HG02588 (cell line): ENCODE results near the gene SPINK6.
A peak's percentile ranks its signal among the peaks of the same experiment; 100 is the strongest.

Experiments used
- ATAC-seq: cut with Tn5 transposase; IDR thresholded peaks from one replicate; pipeline ENCODE4 v1.9.1; 2021; ENCODE audit warnings: mild to moderate bottlenecking, moderate library complexity; ENCODE audit not compliant: unreplicated experiment

Gene SPINK6

DNA sequence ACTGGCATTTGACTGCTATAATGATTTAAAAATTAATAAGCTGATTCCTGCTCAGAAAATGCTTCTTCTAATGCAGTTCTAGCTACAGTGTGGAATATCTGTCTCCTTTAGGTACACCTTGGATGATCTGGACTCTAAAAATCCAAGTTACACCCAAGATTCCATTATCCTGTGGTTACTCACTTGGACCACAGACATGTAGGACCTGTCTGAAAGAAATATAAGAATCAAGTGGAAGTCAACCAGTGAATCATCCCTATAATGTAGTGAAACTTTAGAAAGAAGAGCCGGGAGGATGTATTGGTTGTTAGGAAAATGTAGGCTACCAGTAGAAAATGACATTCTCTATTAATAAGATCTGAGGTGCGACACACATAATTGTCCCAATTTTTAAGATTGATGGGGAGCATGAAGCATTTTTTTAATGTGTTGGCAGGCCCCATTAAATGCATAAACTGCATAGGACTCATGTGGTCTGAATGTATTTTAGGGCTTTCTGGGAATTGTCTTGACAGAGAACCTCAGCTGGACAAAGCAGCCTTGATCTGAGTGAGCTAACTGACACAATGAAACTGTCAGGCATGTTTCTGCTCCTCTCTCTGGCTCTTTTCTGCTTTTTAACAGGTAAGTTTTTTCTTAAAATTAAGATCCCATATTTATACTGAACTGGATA lies at the start of gene SPINK6:
TSS of gene SPINK6 (plus strand) at position 512 of the 673 bp plus-strand sequence. CDS start at position 567, 55 bp downstream.
- no peak for ATAC-seq

DNA sequence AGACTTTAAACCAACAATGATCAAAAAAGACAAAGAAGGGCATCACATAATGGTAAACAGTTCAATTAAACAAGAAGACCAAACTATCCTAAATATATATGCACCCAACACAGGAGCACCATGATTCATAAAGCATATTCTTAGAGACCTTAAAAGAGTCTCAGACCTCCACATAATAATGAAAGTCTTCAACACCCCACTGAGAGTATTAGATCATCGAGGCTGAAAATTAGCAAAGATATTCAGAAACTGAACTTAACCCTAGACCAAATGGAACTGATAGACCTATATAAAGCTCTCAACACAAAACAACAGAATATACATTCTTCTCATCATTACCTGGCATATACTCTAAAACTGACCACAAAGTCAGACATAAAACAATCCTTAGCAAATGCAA lies 46.2 kb upstream of the SPINK6 start:
- no peak for ATAC-seq

DNA sequence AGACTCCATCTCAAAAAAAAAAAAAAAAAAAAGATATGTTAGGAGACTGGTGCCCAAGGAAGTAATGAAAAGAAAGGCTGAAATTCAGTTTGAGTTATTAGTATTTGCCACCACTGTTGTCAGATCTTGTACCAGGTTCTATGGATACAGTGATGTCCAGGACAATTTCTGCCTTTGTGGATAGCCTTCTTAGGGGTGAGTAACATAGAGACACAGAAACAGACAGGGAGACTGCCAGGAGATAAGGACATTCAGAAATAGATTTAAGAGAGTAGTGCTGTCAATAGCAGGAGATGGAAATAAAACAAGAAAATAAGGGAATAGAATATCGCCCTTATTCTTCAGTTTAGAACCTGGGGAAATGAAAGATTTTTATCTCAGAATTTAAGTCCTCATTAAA lies 40.8 kb upstream of the SPINK6 start:
- ATAC-seq = no peak

DNA sequence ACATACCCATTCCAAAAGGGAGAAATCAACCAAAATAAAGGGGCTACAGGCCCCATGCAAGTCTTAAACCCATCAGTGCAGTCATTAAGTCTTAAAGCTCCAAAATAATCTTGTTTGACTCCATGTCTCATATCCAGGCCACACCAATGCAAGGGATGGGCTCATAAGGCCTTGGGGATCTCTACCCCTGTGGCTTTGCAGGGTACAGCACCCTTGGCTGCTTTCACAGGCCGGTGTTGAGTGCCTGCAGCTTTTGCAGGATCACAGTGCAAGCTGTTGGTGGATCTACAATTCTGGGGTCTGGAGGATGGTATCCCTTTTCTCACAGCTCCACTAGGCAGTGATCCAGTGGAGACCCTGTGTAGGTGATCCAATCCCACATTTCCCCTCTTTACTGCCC lies 39.5 kb upstream of the SPINK6 start:
- no peak for ATAC-seq

DNA sequence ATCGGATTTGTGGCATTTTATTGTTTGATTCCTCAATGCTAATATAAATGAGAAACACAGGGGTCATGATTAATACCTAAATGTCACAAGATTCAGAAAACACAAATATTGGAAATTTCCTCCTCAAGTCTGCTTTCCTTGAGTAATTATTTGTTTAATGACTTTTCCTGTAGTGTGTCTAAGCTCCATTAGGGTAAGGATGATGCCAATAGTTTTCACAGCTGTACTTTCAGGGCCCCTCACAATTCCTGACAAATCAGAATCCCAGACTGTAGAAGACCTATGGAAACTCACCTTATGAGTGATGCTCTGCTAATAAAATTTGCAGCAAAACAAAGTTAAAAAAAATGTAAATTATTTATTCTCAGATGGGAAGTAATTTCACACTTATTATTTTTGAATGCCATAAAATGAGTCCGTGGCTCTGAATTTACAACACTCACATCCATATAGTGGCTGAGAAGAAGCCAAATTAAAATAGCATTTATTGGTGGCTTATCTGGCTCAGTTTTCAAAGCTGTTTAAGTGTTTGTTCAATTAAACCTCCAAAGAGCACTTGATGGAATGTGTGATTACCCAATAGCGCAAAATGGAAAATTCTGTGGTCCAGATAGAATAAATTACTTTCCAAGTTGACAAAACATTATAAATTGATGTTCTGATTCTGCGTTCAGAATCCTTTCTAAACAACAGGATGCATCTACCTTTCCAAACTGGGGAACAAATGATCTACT lies 36.1 kb upstream of the SPINK6 start:
- ATAC-seq = no peak

DNA sequence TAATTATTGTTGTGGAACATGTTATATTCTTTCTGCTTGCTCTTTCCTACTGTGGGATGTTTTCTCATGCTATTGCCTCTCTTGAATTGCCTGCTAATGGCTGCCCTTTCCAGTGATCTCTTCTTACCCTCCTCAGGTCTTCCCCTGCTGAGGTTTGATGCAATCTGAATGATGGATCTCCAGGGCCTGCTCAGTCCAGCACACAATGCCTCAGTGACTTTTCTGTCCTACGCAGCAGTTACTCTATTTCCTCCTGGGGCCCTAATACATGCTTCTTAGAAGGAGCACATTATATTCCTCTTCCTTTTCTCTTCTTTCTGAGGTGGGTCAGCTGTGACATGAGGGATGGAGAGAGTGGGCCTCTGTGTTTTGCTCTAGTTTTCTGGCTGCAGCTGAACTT lies 34.6 kb upstream of the SPINK6 start, which contains the start of gene SPINK14:
TSS of gene SPINK14 (plus strand) at position 301 of the 400 bp plus-strand sequence. CDS start 1,187 bp downstream, outside the sequence.
- ATAC-seq = no peak

- ATAC-seq = no peak
These were observed 30.5 kb upstream of the SPINK6 start for GRCh38 chr5:148172377-148172776.

DNA sequence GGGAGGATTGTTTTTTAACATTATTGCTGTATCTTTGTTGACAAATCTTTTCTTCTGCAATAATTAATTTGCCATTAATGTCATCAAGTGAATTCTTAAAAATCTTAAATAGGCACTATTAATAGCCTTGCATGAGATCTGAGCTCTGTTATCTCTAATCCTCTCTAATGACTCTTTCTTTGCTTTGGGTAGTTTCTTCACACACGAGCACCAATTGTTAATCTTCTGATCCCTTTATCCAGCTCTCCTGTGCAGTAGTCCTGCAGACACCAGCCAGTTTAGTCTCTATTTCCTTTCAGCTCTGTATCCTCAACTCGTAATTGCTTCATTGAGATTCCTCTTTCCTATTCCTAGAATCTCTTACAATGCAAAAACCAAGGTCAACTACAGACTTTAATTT lies 26.4 kb upstream of the SPINK6 start:
- no peak for ATAC-seq

- no peak for ATAC-seq
These were observed 25.6 kb upstream of the SPINK6 start for GRCh38 chr5:148177207-148177606.

- ATAC-seq = no peak
These were observed 23.5 kb upstream of the SPINK6 start for GRCh38 chr5:148179234-148179824.

DNA sequence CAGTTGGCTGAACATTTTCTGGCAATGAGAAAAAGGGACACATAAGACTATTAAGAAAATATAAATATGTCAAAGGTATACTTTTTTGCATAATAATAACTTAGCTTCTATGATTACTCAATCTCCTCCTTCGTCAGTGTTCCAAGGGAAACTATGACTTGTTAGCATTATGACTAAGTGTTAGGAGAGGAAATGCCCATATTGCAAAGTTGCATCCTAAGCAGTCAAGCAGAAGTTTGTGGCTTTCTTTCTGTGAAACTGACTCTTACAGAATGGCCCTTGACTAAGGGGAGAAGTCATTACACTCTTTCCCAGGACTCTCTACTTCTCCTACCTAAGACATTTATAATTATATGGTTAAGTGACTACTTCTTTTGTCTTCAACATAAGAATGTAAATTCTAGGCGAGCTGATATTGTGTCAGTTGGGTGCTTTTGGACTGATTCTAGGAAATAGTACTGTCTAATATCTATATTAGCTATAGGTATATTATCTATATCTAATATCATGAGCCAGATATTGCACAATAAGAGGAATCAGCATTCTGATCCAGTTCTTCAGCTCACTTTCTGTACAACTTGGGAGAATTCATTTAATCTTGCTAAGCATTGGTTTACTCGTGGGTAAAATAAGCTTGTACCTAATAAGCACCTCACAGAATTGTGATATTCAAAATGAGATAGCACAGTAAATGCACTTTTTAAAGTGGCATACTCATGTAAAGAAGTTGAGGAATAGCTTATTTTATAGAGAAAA lies 16.4 kb upstream of the SPINK6 start:
- ATAC-seq = peak; percentile 92

GRCh38 chr5:148191010-148191409 lies 11.8 kb upstream of the SPINK6 start:
- ATAC-seq = no peak

- ATAC-seq = no peak
These were observed 9.6 kb upstream of the SPINK6 start for GRCh38 chr5:148193202-148193601.

DNA sequence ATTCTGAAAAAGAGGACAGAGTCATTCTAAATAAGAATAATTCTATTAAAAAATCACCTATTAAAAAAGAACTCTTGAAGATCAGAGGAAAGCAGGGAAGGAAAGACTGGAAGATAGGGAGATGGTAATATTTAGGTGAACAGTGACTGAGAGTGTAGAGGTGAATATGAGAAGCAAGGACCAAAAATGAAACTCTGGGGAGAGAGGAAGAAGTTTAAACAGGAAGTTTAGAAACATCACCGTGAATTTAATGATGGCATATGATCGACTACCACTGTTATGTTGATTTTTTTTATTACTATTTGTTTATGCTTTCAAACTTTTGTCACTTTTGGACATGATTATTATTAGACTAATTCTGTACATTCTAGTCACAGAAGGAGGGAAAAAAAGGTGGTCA lies 1.7 kb upstream of the SPINK6 start:
- no peak for ATAC-seq

DNA sequence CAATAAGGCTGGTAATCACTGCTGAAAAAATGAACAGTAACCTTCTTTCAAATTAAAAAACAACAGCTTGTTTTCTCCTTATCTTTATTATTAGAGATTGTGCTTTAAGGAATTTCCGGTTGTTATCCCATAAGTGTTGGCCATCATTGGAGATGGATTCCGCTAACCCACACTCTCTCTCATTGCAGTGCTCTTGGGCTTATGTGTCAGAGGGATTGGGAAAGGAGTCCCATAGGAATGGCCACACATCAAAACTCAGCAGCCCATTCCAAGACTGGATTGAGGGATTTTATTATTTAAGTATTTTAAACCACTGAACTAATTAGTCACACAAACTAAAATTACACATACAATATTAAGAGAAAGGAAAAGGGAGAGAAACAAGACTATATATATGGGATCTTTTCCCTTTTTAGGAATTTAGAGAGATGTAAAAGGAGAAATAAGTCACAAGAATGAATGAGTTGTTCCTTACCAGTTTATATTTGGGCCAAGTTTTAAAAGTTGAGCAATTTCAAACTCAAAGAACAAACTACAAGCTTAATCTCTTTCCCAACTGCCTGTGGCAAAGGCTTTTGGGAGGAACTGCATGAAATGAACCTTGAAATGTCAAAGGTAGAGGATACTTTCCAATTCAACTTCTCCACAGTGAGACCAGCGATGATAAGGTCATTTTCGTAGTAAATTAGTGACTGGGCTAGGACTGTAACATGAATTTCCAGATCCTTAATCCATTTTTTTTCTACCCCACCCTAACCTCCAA lies 2.4 kb downstream of the SPINK6 start:
- no peak for ATAC-seq

- ATAC-seq = no peak
These were observed 3.0 kb downstream of the SPINK6 start for GRCh38 chr5:148205865-148206264.

- ATAC-seq = no peak
These were observed 3.8 kb downstream of the SPINK6 start for GRCh38 chr5:148206620-148207019.

DNA sequence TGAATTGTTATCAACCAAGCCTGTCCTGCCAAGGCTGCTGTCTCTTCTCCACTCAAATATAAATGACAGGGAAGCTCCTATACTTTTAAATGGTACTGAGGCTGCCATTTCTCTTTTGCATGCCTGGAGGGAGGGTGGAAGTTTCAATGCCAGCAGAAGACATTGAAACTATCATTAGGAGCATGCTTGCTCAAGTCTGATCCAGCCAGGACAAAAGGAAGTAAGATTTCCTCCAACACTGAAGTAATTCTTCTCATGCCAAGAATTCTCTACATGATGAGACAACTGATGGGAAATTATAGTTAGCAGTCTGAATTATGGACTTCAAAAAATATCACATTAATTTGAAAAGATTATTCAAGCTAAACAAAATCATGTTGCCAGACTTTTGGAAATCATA lies 5.4 kb downstream of the SPINK6 start:
- no peak for ATAC-seq

GRCh38 chr5:148209151-148209770 lies 6.4 kb downstream of the SPINK6 start:
- no peak for ATAC-seq

DNA sequence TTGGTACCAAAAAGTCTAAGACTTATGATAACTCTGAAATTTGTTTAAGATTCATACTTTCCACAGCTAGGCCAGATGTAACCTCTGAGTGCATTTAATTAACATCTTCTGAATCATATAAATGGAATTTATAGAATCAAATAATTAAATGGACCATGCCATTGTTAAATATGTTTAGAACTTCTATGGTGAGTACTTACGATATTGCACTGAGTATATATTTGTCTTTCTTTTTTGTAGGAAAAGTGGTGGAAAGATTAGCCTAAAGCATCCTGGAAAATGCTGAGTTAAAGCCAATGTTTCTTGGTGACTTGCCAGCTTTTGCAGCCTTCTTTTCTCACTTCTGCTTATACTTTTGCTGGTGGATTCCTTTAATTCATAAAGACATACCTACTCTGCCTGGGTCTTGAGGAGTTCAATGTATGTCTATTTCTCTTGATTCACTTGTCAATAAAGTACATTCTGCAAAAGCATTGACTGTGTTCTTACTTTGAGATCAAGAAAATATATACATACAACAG lies 11.9 kb downstream of the SPINK6 start:
- no peak for ATAC-seq
